GM18526 (cell line): ENCODE measurements around the gene FUZ.

Experiments
- POLR2A ChIP-seq: IDR thresholded peaks from 3 replicates; pipeline ENCODE4 v1.6.1; 2011; ENCODE audit not compliant: insufficient read length; ENCODE audit errors: extremely low read depth

The FUZ gene

GRCh38 chr19:49844138-49845095 is 31.3 kb upstream of the FUZ start:
- no peak for TF ChIP-seq POLR2A

DNA sequence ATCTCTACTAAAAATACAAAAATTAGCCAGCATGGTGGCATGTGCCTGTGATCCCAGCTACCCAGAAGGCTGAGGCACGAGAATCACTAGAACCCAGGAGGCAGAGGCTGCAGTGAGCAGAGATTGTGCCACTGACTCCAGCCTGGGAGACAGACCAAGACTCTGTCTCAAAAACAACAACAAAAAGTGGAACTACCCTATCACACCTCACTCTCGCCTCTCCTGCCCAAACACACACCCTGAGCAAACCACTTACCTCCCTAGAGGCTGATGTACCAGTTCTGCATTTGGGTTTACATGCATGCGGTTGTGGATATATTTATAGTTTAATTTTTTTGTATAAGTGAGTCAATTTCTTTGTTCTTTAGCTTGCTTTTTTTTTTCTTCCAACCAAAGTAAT is 30.2 kb upstream of the FUZ start:
- TF ChIP-seq POLR2A, result no peak

DNA sequence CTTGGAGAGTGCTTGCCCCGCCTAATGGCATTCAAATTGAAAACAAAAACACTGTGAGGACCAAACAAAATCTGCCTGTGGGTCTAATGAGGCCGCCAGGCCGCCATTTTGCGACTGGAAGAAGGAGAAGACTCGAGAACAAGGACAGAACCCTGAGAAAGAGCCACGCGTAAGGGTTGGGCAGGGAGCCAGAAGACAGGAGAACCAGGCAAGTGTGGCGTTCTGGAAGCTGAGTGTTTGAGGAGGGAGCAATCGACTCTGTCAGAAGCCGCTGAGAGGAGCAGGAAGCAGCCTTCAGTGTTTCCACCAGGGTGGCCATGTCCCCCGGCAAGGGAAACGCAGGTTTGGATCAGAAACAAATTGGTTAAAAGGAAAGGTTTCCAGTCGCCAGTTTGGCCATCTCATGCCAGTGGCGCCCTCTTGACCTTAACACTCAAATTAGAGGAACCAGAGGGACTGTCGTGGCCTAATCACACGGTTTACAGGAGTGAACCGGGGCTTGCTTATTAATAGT is 27.7 kb upstream of the FUZ start:
- TF ChIP-seq POLR2A, result no peak

DNA sequence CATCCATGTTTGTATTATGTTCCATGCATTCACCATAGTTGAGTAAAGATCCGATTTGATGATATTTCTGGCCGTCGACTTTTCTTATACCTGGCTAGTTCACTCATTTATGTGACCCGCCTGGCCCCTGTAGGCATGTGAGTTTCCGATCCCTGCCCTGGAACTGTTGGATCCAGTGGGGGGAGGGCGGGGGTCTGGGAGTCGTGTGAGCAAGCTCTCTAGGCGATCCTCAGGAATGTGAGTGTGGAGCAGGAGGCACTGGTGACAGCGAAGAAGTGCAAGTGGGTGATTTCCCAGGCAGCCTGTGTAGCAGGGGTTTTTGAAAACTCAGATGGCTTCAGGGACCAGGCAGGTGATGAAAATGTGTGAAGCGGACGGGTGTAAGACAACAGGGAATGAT is 27.2 kb upstream of the FUZ start:
- no peak for TF ChIP-seq POLR2A

- no peak for TF ChIP-seq POLR2A
Observed at GRCh38 chr19:49839713-49840112, 26.6 kb upstream of the FUZ start.

- TF ChIP-seq POLR2A, result no peak
Observed at GRCh38 chr19:49838885-49839588, 25.9 kb upstream of the FUZ start.

DNA sequence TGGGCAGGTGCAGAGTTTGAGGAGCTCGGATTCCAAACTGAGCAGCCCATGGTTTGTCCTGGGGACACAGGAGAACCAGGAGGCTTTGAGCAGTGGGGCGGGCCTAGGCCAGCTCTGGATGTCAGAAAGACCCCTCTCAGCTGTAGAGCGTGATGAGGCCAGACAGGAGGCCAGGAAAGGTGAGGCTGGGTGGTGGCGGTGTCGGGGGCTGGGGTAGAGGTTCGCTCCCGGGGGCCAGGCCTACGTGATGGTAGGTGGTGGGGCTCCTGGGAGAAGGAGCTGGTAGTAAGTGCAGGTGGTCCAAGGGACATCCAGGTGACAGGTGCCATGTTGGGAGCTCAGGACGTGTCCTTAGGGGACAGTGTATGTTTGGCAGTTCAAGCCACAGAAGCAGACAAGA is 24.3 kb upstream of the FUZ start:
- TF ChIP-seq POLR2A, result no peak

- TF ChIP-seq POLR2A, result no peak
Observed at GRCh38 chr19:49837009-49837310, 23.9 kb upstream of the FUZ start.

- TF ChIP-seq POLR2A, result no peak
Observed at GRCh38 chr19:49836176-49837008, 23.3 kb upstream of the FUZ start.

DNA sequence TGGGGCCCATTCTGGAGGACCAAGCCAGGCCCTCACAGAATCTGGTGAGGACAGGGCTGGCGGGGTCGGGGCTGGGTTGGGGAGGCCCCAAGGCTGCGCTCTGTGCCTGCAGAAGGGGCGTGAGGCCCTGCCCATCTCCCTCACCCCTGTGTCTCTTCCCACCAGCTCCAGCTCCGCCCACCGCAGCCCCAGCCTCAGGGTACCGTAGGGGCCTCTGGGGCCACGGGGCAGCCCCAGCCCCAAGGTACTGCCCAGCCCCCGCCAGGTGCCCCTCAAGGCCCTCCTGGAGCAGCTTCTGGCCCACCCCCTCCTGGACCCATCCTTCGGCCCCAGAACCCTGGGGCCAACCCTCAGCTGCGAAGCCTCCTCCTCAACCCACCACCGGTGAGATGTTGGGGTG is 22.5 kb upstream of the FUZ start:
- TF ChIP-seq POLR2A, result no peak

DNA sequence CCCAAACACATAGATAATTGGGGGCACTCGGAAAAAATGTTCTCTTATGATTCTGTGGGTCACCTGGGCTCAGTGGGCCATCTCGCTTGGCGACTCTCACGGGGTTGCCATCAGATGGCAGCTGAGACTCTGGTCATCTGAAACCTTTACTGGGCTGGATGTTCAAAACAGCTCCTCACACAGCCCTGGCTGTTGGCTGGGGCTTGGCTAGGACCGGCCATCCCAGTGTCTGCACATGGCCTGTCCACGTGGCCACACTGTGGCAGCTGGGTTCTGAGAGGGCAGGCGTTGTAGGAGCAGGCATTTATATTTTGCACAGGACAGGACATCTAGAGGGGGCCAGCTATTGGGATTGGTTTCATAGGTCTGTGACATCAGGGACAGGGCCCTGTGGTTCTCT is 20.5 kb upstream of the FUZ start:
- no peak for TF ChIP-seq POLR2A

- TF ChIP-seq POLR2A, result no peak
Observed at GRCh38 chr19:49832556-49832955, 19.5 kb upstream of the FUZ start.

DNA sequence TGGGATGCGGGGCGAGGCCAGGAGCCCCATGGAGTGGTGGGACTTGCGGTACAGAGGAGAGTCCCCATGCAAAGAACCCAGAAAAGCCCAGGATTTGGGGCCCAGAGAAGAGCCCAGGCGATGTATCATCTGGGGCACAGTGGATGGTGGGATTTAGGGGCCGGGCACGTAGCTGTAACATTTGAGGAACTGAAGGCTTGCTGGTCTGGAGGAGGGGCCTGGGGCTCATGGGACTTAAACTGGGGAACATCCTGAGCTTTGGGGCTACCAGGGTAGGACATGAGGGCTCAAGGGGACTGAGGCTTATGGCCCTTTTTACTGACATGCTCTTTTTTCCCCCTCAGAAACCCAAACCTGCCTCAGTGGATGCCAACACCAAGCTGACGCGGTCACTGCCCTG is 18.5 kb upstream of the FUZ start:
- no peak for TF ChIP-seq POLR2A

- TF ChIP-seq POLR2A, result no peak
Observed at GRCh38 chr19:49830766-49831165, 17.7 kb upstream of the FUZ start.

DNA sequence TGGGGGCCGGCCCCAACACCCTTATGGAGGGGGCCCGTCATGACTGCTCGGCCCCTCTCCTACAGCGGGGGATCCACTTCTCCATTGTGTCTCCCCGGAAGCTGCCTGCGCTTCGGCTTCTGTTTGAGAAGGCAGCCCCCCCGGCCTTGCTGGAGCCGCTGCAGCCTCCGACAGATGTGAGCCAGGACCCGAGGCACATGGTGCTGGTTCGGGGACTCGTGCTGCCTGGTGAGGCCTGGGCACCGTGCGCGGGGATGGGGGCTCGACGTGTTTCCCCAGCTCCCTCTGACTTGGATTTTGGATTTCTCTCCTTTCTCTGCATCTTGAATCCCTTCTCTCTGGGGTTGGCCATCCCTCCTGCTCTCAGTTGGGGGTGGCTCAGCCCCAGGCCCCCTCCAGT is 16.6 kb upstream of the FUZ start:
- TF ChIP-seq POLR2A, result no peak
